Islet precursor cell (in vitro differentiated cells): Measurements from ENCODE around the gene DMC1.

ENCODE experiments used
- DNase-seq: peaks from one replicate; pipeline ENCODE4 v3.0.0-alpha.2; 2018

Gene DMC1

DNA sequence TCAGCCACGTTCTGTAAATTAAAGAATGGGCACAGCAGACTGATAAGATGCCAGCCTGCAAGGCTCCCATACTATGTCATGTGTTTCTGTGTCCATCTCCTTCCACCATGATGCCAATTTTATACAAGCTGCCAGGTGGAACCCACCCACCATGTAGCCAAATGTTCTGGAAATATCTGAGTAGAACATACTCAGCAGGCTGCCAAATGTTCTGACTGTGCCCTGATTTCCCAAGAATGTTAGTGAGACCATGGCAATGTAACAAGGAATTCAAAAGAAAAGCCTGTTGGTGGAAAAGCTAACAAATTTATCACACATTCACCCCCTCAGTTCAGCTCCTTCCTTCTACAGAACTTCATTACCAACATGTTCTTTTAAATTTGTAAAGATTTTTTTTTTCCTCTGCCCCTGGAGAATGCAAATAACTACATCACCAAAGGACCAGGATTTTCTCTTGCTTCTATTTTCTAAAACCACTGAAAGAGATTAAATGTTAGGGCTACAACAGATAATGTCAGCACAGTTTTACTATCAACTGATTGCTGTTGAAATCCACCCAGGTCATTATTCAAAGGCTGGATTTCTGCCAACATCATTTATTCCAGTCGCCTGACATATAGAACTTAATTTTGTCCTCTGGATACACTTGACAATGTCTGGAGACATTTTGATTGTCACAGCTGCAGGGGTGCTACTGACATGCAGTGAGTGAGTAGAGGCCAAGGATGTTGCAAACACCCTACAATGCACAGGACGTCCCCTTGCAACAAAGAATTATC is 3.1 kb downstream of the DMC1 start:
- no peak for DNase-seq

DNA sequence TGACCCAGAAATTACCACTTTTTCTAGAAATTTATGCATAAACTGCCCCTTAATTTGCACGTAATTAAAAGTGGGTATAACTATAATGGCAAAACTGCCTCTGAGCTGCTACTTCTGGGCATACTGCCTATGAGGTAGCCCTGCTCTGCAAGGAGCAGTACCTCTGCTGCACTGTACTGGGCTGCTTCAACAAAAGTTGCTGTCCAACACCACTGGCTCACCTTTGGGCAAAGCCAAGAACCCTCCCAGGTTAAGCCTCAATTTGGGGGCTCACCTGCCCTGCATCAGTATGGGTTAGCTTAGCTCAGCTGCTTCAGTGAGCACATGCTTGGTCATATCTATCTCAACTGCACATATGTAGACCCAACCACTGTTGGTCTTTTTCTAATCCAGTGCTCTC is 4.5 kb downstream of the DMC1 start:
- DNase-seq: no peak

DNA sequence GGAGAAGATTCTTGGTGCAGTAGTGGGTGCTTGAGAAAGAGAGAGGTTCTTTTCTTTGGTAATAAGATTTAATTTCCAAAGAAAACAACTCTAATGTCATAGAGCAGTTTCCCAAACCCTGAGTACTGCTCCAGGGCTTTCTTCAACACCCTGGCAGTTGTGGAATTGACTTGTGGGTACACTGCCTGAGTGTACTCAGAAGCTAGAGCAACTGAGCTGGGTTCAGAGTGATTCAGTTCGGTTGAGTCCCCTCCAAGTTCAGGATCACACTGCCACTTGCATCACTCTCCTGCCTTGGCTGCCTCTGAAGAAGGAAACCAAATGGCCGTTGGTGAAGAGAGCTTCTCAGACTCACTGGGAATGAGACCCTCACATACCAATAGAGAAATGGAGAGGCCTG is 5.3 kb downstream of the DMC1 start:
- DNase-seq: no peak

DNA sequence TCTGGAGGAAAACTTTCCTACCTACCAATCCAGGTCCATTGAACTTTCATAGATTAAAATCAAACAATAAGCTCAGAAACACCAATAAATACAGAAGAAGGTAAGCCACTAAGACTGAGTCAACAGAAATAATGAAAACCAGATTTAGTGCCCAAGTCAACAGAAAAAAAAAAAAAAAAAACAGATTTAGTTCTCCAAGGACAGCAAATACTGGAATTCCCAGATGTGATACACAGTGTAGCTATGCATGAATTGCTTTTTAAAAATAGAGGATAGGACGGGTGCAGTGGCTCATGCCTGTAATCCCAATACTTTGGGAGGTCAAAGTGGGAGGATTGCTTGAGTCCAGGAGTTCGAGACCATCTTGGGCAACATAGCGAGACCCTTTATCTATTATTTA is 15.7 kb downstream of the DMC1 start:
- no peak for DNase-seq

DNA sequence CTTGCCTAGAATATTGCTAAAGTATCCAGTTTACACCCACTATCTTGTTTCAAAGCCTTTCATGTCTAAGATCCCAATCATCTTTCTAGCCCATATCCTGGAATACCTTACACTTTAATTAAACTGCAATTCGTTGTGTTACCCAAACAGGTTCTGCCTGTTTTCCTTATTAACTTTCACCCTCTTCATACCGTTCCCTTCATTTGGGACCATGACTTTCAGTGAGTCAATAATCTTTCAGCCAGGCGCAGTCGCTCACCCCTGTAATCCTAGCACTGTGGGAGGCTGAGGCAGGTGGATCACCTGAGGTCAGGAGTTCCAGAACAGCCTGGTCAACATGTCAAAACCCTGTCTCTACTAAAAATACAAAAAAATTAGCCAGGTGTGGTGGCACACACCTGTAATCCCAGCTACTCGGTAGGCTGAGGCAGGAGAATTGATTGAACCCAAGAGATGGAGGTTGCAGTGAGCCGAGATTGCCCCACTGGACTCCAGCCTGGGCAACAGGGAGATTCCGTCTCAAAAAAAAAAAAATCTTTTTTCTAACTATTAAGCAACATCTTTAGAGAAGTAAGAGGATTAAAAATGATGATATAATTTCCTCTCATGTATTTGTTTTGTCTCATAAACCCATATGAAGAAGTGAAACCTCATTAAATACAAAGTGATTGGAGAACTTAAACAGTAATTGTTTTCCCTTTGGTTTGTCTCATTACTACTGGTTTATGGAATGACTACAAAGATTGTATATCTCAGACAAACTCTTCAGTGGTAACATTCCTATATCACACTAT is 20.7 kb downstream of the DMC1 start:
- peak; percentile 32 for DNase-seq

DNA sequence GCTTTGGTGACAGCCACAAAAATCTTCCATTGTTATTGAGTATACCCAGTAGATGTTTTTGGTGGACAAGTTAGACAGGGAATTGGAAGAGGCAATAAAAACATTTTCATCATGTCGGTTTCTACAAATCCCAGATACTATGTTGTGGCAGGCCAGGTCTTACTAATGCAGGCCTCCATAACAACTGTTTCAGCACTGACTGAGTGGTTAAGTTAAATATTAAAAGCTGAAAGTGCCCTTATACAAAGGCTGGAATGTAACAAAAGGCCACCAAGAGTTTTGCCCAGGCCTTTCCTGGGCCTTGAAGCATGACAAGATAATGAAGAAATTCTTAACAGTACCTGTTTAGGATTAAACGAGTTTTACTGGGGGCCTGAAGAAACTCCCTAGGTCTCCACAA is 29.3 kb downstream of the DMC1 start:
- peak; percentile 7 for DNase-seq

DNA sequence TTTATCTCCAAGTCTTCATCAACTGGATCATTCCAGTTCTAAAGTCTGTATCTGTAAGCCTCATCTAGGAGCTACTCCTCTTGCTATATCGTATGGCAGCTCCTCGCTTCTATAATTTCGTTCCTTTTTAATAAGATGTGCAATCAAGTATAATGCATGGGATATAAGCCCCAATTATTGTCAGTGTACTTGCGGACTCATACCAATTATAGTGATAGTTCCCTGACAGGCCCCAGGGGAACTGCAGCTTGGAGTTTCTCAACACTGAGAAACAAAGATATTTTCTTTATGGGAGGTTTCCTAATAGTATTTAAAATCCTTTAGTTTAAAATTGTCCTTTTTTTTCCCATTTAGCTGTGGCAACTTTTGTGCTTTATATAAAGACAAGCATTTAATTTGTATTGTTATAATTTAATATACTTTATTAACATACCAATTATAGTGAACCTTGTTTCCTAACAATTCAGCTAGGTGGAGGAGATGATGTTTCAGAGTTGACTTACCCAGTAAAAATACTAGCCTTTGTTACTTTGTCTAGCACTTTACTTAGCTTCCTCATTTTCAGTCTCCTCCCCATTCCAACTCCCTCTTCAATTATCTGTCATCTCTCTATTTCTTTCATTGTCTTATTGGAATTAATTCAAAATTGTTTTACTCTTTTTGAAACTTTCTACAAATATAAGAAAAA is 38.6 kb downstream of the DMC1 start:
- no peak for DNase-seq

DNA sequence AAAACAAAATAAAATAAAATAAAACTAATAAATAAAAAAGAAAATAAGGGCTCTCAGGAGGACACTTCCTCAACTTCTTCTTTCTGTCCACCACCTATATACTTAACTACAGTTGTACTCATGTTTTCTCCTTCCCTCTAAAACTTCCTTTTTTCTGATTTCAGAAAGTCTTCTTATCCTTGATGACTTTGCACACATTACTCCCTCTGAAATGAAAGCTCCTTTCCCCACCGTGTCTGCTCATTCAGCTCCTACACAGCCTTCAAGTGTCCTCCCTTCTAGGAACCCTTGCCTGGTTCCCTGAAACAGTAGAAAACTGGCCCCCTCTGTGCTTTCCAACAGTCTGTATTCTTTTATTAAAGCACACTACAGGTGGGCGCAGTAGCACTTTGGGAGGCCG is 45.6 kb downstream of the DMC1 start:
- DNase-seq: peak; percentile 14

DNA sequence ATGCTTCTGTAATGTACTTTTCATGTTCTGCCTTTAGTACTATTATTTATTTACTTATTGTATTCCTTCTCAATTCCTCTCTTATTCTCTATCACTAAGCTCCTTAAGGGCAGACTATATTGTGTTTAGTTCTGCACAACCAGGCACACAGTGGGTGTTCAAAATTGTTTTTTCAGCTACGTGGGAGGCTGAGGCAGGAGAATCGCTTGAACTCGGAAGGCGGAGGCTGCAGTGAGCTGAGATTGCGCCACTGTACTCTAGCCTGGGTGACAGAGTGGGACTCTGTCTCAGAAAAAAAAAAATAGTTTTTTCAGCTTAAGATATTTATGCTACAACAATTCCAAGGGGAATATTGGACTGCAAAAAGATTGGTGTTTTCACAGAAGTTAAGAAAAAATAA is 46.5 kb downstream of the DMC1 start:
- DNase-seq: no peak

DNA sequence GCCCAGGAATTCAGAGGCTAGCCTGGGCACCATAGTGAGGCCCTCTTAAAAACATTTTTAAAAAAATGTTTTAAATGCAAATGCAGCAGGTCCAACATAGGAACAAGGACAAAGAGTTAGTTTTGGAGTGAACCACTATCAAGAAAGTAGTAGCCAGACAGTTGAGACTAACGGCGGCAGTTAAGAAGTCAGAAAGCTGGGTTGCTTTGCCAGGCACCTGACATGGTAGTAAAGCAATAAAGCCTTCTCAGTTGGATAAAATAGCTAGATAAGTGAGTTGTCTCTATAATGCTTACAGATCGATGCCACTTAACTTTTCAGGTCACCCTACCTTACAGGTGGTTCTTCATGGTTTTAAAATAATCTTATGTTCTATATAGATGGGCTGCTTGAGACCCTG is 47.0 kb downstream of the DMC1 start:
- no peak for DNase-seq

DNA sequence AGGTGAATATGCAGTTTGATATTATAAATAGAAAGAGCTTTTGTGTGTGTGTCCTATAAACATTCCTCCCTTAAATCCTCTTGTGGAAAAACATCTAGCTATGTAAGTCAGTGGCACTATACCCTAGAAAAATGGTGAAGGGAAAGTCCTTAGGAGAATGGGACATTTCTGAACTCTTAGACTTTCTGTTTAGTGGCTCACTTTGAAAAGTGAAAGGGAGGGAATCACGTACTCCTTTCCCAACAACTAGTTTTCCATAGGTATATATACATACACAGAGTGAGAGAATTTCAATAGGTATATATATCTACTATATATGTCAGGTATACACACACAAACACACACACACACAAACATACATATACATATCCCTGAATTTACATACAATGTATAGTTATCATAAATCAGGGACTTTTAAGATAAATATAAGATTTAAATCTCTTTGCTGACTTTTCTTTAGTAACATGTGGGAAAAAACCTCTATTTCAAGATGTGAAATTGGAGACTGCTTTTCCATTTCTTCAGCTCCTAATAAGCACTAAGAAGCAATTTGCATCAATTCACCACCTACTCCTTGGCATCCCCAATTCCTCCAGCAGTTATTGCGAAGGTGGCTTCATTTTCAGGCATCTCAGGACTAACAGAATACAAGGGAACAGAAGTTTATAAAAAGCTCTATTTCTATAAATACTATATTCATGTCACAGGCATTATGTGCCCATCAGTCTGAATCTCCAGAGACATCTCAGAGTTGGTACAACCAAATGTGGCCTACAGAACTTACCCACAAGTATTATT is 50.3 kb downstream of the DMC1 start:
- DNase-seq: no peak

DNA sequence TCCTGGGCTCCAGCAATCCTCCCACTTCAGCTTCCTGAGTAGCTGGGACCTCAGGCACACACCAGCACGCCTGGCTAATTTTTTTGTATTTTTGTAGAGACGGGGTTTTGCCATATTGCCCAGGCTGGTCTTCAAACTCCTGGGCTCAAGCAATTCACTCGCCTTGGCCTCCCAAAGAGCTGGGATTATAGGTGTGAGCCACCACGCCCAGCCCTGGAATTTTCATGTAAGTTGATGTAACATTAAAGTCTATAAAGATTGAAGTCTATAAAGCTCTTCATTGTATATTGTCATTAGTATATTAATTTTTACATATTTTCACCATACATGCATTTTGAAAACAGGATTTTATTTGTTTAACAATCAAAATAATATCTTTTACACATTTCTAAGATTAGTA is 51.4 kb downstream of the DMC1 start:
- DNase-seq: no peak

DNA sequence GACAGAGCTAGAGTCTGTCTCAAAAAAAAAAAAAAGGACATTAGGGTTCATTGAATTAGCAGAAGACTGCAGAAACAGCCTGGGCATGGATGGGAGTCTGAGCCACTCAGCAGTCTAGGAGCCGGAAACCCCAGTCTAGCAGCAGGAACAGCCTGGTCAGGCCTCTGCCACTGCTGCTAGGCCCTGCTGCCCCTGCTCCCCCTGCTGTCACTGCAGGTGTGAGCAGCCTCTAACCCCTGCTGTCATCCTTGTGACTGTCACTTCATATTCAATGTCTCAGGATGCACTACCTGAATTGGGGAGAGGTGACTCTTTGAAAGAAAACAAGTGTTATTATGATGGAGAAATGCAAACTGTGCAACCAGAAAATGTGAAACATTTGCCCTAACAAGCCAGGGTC is 56.9 kb downstream of the DMC1 start:
- peak; percentile 63 for DNase-seq

DNA sequence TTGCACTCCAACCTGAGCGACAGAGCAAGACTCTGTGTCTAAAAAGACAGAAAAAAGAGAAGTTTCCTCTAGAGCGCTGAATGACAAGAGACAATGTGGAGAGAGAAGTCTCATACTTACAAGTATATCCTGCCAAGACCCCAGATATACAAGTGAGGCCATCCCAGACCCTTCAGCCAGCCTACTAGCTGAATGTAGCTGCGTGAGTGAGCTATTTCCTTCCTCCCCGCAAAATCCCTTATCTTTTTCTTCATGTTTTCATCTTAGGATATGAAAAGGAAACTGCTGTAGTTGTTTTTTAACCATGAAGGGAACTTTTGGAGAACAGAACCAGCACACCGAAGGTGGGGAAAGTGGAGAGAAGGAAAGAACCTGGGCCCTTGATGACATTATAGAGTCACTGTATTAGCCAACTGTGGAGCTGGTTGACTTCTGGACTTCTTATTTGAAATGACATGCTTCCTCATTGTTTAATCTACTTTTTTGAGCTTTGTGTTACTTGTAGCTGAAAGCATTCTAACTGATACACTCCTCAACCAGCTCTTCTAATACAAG is 59.5 kb downstream of the DMC1 start:
- no peak for DNase-seq

DNA sequence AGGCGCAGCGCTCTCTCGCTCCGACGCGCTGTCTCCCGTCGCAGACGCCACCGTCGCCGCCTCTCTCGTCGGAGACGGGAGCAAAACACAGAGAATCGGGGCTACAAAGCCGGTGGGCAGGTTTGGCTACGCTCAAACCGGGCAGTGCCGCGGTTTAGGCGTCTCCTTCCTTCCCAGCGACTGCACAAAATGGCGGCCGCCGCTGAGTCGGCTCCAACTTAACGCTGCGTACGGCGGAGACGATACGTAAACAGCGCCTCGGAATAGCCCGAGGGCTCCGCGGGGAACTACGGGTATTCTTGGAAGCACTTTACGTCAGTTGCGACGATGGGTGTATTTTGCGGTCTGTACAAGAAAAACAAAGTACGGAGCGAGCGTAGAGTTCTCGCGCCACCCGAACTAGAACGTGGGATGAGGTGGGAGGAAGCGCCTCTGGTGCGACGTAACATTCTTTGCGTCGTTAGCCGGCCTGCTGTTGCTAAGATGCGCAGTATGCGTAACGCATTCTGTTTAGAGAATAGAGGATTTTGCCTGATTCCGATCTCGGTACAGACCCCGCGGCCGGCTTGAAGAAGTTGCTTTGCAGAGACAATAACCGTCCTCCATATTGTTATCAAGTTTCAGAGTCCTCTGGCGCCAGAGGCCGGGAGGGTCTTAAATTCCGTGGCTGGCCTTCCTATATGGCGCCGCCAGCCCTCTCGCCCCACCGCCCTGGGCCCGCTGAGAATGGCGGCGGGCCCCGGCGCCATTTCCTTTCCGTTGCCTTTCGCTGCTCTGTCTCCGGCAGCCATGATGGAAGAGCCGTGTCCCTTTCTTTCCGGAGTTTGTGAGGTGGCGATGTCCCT is 63.6 kb downstream of the DMC1 start, which contains the start of gene DDX17:
Gene DDX17, minus strand, starts transcription at position 194 of the 845 bp plus-strand sequence.
- peak; percentile 96 for DNase-seq

DNA sequence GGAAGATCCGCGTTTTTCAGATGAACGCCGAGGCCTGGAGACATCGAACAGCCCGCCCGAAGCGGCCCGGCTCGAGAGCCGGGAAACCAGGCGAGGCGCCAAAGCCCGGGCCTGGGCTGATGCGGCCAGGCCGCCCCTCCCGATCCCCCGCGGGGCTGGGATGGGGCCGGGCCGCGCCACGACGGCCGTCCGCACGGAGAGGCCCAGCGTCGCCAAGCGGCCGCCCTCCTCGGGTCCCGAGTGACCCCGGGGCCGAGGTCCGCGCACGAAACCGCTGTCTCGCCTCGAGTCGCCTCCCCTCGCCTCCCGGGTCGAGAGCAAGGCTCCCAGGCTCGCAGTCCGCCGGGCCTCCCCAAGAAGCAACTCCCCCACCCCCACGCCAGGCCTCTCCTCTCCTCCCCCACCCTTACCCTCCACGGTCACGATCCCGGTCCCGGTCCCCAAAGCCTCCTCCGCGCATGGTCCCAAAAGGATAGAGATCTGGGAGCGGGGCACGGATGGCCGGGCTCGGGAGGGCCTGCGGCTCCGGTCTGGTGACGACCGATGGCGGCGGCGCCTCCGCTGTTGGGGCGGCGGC is 64.4 kb downstream of the DMC1 start:
- no peak for DNase-seq

DNA sequence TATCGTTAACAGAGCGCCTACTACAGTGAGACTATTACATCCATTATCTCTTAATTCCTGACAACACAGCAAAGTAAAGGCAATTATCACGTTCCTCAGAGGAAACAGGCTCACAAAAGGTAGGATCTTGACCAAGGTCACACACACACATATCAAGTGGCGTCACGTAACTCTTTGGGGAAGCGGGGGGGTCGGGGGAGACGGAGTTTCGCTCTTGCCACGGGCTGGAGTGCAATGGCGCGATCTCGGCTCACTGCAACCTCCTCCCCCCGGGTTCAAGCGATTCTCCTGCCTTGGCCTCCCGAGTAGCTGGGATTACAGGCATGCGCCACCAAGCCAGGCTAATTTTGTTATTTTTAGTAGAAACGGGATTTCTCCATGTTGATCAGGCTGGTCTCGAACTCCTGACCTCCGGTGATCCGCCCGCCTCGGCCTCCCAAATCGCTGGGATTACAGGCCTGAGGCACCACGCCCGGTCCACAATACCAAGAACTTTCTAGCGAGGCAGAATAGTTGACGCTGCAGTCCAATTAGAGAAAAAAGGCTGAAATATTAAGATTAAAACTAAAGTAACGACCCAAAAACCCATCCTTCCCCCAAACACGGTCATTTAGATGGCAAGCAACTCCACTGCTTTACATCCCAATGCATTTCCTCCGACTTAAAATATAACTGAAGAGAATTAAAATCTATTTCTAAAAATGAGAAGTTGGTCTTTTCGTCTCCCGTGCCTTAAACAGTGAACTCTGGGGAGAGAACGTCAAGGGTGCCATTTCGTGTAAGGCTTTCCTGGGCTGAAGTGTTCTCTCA is 65.0 kb downstream of the DMC1 start:
- DNase-seq: peak; percentile 69

DNA sequence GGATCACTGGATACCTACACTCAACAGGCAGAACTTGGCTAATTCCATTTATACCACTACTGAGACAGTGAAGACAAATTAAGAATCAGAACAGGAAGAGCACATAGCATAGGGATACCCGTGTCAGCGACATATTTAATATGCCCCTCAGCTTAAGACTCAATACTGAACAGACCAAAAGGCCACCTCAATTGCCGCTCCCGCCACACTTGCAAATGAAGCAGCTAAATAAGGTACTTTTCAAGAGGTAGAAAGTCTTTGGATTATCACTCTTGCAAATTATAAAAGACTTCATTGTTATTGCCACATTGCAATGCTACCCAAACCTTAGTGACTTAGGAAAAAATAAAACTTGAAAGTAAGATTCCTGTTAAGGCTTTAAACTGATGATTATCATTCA is 67.0 kb downstream of the DMC1 start:
- DNase-seq: no peak

DNA sequence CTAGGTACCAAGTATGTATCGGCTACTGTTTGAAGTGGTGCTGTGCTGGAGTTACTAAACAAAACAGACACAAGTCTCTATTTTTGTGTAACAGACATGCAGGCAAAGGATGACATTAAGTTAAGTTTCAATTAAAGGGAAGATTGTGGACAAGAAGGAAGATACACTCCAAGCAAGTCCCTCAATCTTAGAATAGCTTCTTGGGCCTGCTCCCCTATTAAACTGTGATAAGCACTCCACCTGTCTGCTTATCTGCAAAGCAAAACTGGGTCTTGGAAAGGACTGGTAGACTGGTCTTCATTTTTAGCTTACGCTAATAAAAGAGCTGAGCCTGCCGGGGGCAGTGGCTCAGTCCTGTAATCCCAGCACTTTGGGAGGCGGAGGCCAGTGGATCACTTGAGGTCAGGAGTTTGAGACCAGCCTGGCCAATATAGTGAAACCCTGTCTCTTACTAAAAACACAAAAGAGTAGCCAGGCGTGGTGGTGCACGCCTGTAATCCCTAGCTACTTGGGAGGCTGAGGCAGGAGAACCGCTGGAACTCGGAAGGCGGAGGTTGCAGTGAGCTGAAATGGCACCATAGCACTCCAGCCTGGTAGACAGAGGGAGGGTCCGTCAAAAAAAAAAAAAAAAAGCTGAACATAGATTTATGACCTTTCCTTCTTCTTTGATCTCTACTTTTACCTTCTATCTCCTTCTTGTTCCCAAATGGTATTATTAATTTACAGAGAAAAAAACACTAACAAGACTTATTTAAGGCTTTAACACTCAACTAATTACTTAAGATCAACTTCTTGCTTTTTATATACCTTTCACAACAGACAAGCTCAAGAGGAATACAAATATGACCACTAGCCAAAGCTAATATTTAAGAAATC is 67.9 kb downstream of the DMC1 start:
- no peak for DNase-seq
